GM20000 (cell line): ENCODE measurements around the gene COL4A2.

Source experiments
- DNase-seq: peaks from one replicate; pipeline ENCODE4 v3.0.0; 2012; ENCODE audit warnings: low spot score
- CTCF ChIP-seq: IDR thresholded peaks from 2 replicates; pipeline ENCODE4 v1.5.1; 2012; ENCODE audit warnings: mild to moderate bottlenecking, control low read depth; ENCODE audit errors: extremely low read depth, missing control alignments

The COL4A2 gene

GRCh38 chr13:110306960-110307766 lies at the start of gene COL4A2, which contains the start of gene COL4A1:
Gene COL4A2 (plus strand): TSS chr13:110307284. CDS start chr13:110307904, 620 bp downstream.
Gene COL4A1 (minus strand): TSS chr13:110307157. CDS start chr13:110307027, 130 bp downstream.
- DNase-seq, result no peak
- TF ChIP-seq CTCF, result no peak

GRCh38 chr13:110257408-110257807 lies 49.7 kb upstream of the COL4A2 start:
- TF ChIP-seq CTCF, result no peak
- no peak for DNase-seq

GRCh38 chr13:110258876-110259631 lies 48.0 kb upstream of the COL4A2 start:
- DNase-seq, result no peak

GRCh38 chr13:110259651-110260050 lies 47.4 kb upstream of the COL4A2 start:
- no peak for TF ChIP-seq CTCF
- DNase-seq, result no peak

More at GRCh38 chr13:110258876-110259631, 48.0 kb upstream of the COL4A2 start:
- TF ChIP-seq CTCF, result no peak

- TF ChIP-seq CTCF, result no peak
- DNase-seq, result no peak
Observed at GRCh38 chr13:110261166-110262081, 45.7 kb upstream of the COL4A2 start.

GRCh38 chr13:110262082-110262436 lies 45.0 kb upstream of the COL4A2 start:
- TF ChIP-seq CTCF, result no peak
- DNase-seq, result no peak
